HepG2 (cell line): ENCODE data around the gene TCFL5. TPM values are rescaled to one million over a fixed set of nuclear protein-coding genes. Genes with fewer than 3 reads are reported as not detected.
A peak's percentile ranks its signal among the peaks of the same experiment; 100 is the strongest.

ENCODE experiments used
- AHR ChIP-seq: IDR thresholded peaks from 2 replicates; pipeline ENCODE4 v1.6.1; 2018; ENCODE audit warnings: missing genetic modification reagents, missing compliant biosample characterization
- ATF1 ChIP-seq: IDR thresholded peaks from 2 replicates; pipeline ENCODE4 v1.6.1; 2016; ENCODE audit warnings: mild to moderate bottlenecking, control low read depth
- DPF2 ChIP-seq: sonication (generic); formaldehyde crosslinking; IDR thresholded peaks from 2 replicates; pipeline ENCODE4 v1.4.0; 2020; ENCODE audit warnings: mild to moderate bottlenecking, low read depth, missing genetic modification reagents, borderline replicate concordance
- FOSL1 ChIP-seq: sonication (generic); formaldehyde crosslinking; IDR thresholded peaks from 2 replicates; pipeline ENCODE4 v1.9.0; 2021; ENCODE audit warnings: missing genetic modification reagents, borderline replicate concordance
- GATAD2A ChIP-seq: IDR thresholded peaks from 2 replicates; pipeline ENCODE4 v1.6.1; 2016
- HNRNPL ChIP-seq: fragments of 200-400 bp; formaldehyde crosslinking; IDR thresholded peaks from 2 replicates; pipeline ENCODE4 v1.6.1; 2017; ENCODE audit warnings: mild to moderate bottlenecking, low read depth, low read length
- LBX2 ChIP-seq: sonication (generic); formaldehyde crosslinking; IDR thresholded peaks from 2 replicates; pipeline ENCODE4 v1.5.0; 2020; ENCODE audit warnings: missing genetic modification reagents, mild to moderate bottlenecking, borderline replicate concordance
- NCOA5 ChIP-seq: sonication (generic); formaldehyde crosslinking; IDR thresholded peaks from 2 replicates; pipeline ENCODE4 v1.4.0; 2020; ENCODE audit warnings: missing genetic modification reagents
- NCOR1 ChIP-seq: fragments of 200-600 bp; sonication (generic); IDR thresholded peaks from 2 replicates; pipeline ENCODE4 v1.7.0; 2017; ENCODE audit warnings: antibody characterized with exemption, low read length, borderline replicate concordance
- RAD21 ChIP-seq: fragments of 450-650 bp; formaldehyde crosslinking; IDR thresholded peaks from 2 replicates; pipeline ENCODE4 v1.5.0; 2020; ENCODE audit warnings: mild to moderate bottlenecking
- RBFOX2 ChIP-seq: fragments of 200-400 bp; formaldehyde crosslinking; IDR thresholded peaks from 2 replicates; pipeline ENCODE4 v1.6.1; 2017; ENCODE audit warnings: low read depth, mild to moderate bottlenecking, low read length
- RNF2 ChIP-seq: fragments of 450-650 bp; conservative IDR thresholded peaks from 2 replicates; pipeline ENCODE4 v1.6.1; 2016; ENCODE audit warnings: low read depth
- SPEN ChIP-seq: sonication (generic); formaldehyde crosslinking; IDR thresholded peaks from 2 replicates; pipeline ENCODE4 v1.5.1; 2020; ENCODE audit warnings: low read depth, mild to moderate bottlenecking, missing genetic modification reagents
- TMF1 ChIP-seq: sonication (generic); formaldehyde crosslinking; IDR thresholded peaks from 2 replicates; pipeline ENCODE4 v1.8.1; 2022; ENCODE audit warnings: low read depth, missing genetic modification reagents
- ZBTB21 ChIP-seq: sonication (generic); formaldehyde crosslinking; IDR thresholded peaks from 2 replicates; pipeline ENCODE4 v1.4.0; 2020; ENCODE audit warnings: missing genetic modification reagents
- ZBTB33 ChIP-seq: sonication (generic); formaldehyde crosslinking; IDR thresholded peaks from 2 replicates; pipeline ENCODE4 v1.4.0; 2020; ENCODE audit warnings: missing genetic modification reagents
- ZBTB38 ChIP-seq: sonication (generic); formaldehyde crosslinking; IDR thresholded peaks from 2 replicates; pipeline ENCODE4 v1.5.1; 2020; ENCODE audit warnings: mild to moderate bottlenecking, missing genetic modification reagents
- ZMAT3 ChIP-seq: sonication (generic); formaldehyde crosslinking; conservative IDR thresholded peaks from 2 replicates; pipeline ENCODE4 v1.7.0; 2021; ENCODE audit warnings: missing genetic modification reagents
- ZNF567 ChIP-seq: sonication (generic); formaldehyde crosslinking; IDR thresholded peaks from 2 replicates; pipeline ENCODE4 v1.8.1; 2023; ENCODE audit warnings: mild to moderate bottlenecking, missing genetic modification reagents, borderline replicate concordance
- ZNF615 ChIP-seq: sonication (generic); formaldehyde crosslinking; IDR thresholded peaks from 2 replicates; pipeline ENCODE4 v1.5.0; 2020; ENCODE audit warnings: mild to moderate bottlenecking, missing genetic modification reagents, borderline replicate concordance
- ZNF670 ChIP-seq: sonication (generic); formaldehyde crosslinking; IDR thresholded peaks from 2 replicates; pipeline ENCODE4 v1.8.0; 2022; ENCODE audit warnings: mild to moderate bottlenecking, missing genetic modification reagents, borderline replicate concordance
- ZSCAN20 ChIP-seq: sonication (generic); formaldehyde crosslinking; IDR thresholded peaks from 2 replicates; pipeline ENCODE4 v1.4.0; 2020; ENCODE audit warnings: missing genetic modification reagents, mild to moderate bottlenecking, borderline replicate concordance
- polyA plus RNA-seq, 8 experiments: library from polyadenylated mRNA; depleted of rRNA in 3 of 8; stranded (reverse) in 7 of 8; unstranded in 1 of 8; fragments of >200 nt; fragmentation: Illumina TruSeq in 4 of 8; extraction: Trizol in 4 of 8; gene quantifications; 2 replicates each; pipeline versions ENCODE4 v1.2.1 to v1.2.3, GENCODE V29; 2011 to 2016; ENCODE audit warnings: low read depth in 4 of 8, missing spikeins in 1 of 8, mixed read lengths in 1 of 8; ENCODE audit not compliant: insufficient read depth in 1 of 8
- total RNA-seq, 5 experiments: library from RNA; depleted of rRNA; stranded (reverse); fragments of >200 nt; fragmentation: Illumina TruSeq; extraction: Trizol; gene quantifications; 2 replicates each; pipeline ENCODE4 v1.2.3, GENCODE V29; 2016; ENCODE audit warnings: low read depth in 1 of 5
- TF ChIP-seq, protein P1 (sequence below): fragments of 450-650 bp; IDR thresholded peaks from 2 replicates; pipeline ENCODE4 v1.6.1; 2017
- TF ChIP-seq, protein P2 (sequence below): sonication (generic); formaldehyde crosslinking; IDR thresholded peaks from 2 replicates; pipeline ENCODE4 v1.5.0; 2020; ENCODE audit warnings: mild to moderate bottlenecking, missing genetic modification reagents

Gene TCFL5
- total and polyA plus RNA-seq, 2 of the 13 experiments (the other 11 are each of a cell fraction or from before 2014, with no cell fraction given): 14.8 to 20.0 TPM

DNA sequence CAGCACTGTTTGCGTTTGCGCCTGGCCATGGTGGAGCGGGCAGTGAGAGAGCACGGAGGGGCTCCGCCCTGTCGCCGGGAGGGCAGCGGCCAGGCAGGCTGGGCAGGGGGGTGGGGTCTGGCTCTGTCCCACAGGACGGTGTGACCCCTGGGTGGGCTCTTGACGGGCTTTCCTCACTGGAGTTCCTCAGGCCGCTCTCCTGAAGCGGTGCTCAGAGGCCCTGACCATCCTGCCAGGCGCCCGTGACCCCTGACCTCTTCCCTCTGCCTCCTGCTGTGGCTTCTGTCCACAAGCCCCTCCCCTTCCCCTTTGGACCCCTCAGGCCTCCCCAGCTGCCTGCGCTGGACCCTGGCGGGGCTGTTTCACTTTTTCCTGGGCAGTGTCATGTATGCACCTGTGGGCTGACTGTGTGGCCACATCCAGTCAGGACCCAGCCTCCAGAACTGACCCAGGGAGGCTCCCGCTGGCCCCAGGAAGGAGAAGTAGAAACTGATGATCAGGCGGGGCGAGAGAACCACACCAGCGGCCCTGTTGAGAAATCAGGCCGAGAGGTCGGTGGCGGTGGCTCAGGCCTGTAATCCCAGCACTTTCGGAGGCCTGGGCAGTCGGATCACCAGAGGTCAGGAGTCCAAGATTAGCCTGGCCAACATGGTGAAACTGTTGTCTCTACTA lies 55.8 kb downstream of the TCFL5 start (continued):
- TF ChIP-seq AHR (CRISPR knock-in tag) (peak; percentile 49; the same call in 1 of the 2 replicates), NCOA5 (0 out of 2 replicates have a peak, but pooled peaks have one; percentile 23), NCOR1 (peak; percentile 97), RAD21 (CRISPR knock-in tag) (0 out of 2 replicates have a peak, but pooled peaks have one; percentile 12), LBX2 (CRISPR knock-in tag) (peak; percentile 76; the same call in 1 of the 2 replicates), HNRNPL (peak; percentile 96), ZBTB38 (peak; percentile 94), GATAD2A (CRISPR knock-in tag) (peak; percentile 95), ZNF567 (CRISPR knock-in tag) (0 out of 2 replicates have a peak, but pooled peaks have one; percentile 90), RNF2 (no peak), SPEN (peak; percentile 96), TMF1 (0 out of 2 replicates have a peak, but pooled peaks have one; percentile 28), ZBTB21 (peak; percentile 11), ZMAT3 (CRISPR knock-in tag) (peak; percentile 96), RBFOX2 (peak; percentile 92), ZNF615 (CRISPR knock-in tag) (0 out of 2 replicates have a peak, but pooled peaks have one; percentile 44), ZSCAN20 (CRISPR knock-in tag) (peak; percentile 75; the same call in 1 of the 2 replicates), ZNF670 (CRISPR knock-in tag) (peak; percentile 90), DPF2 (CRISPR knock-in tag) (peak; percentile 71), ATF1 (CRISPR knock-in tag) (no peak), ZBTB33 (CRISPR knock-in tag) (peak; percentile 13; the same call in 1 of the 2 replicates), FOSL1 (CRISPR knock-in tag) (no peak; the same call in 1 of the 2 replicates)
- TF ChIP-seq, protein P1, sequence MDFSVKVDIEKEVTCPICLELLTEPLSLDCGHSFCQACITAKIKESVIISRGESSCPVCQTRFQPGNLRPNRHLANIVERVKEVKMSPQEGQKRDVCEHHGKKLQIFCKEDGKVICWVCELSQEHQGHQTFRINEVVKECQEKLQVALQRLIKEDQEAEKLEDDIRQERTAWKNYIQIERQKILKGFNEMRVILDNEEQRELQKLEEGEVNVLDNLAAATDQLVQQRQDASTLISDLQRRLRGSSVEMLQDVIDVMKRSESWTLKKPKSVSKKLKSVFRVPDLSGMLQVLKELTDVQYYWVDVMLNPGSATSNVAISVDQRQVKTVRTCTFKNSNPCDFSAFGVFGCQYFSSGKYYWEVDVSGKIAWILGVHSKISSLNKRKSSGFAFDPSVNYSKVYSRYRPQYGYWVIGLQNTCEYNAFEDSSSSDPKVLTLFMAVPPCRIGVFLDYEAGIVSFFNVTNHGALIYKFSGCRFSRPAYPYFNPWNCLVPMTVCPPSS: no peak
- TF ChIP-seq, protein P2, sequence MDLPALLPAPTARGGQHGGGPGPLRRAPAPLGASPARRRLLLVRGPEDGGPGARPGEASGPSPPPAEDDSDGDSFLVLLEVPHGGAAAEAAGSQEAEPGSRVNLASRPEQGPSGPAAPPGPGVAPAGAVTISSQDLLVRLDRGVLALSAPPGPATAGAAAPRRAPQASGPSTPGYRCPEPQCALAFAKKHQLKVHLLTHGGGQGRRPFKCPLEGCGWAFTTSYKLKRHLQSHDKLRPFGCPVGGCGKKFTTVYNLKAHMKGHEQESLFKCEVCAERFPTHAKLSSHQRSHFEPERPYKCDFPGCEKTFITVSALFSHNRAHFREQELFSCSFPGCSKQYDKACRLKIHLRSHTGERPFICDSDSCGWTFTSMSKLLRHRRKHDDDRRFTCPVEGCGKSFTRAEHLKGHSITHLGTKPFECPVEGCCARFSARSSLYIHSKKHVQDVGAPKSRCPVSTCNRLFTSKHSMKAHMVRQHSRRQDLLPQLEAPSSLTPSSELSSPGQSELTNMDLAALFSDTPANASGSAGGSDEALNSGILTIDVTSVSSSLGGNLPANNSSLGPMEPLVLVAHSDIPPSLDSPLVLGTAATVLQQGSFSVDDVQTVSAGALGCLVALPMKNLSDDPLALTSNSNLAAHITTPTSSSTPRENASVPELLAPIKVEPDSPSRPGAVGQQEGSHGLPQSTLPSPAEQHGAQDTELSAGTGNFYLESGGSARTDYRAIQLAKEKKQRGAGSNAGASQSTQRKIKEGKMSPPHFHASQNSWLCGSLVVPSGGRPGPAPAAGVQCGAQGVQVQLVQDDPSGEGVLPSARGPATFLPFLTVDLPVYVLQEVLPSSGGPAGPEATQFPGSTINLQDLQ: peak; percentile 69; the same call in 1 of the 2 replicates
